ENCODE data around the gene UGT8. TPM values are rescaled to one million over a fixed set of nuclear protein-coding genes. Genes with fewer than 3 reads are reported as not detected.
A peak's percentile ranks its signal among the peaks of the same experiment; 100 is the strongest.

Gene UGT8
- total RNA-seq, 1 experiment from 2014 or later, result 15.7 TPM

- H4K8ac ChIP-seq (replicated peaks; ENCODE audit: insufficient read length, low read depth, low read length), result no peak overlapping the region
- H3K56ac ChIP-seq (ENCODE audit: insufficient read length, low read depth, low read length), result no peak overlapping the region
- Mint-ChIP-seq H3K9me3 (peaks cover 33 to 44% of the 10 kb centered on the region in 2 experiments), H3K27me3 (ENCODE audit: low read depth) (no peaks in the 10 kb centered on the region), H3K4me3 (no peak overlapping the region), H3K27ac (peak overlapping the region in 2 of 3 experiments; percentile 86 to 90; a peak in 4 of 7 replicates), H3K36me3 (ENCODE audit: insufficient read depth in 1 of 3, low read depth in 3 of 3) (peaks cover 27 to 34% (median 32%) of the 10 kb centered on the region in 3 experiments), H3K4me1 (peaks cover 29 to 33% of the 10 kb centered on the region in 2 experiments)
- no peaks in the 10 kb centered on the region for H4K20me1 ChIP-seq (ENCODE audit: control insufficient read depth, insufficient read depth, insufficient read length)
- no peak overlapping the region for H2BK15ac ChIP-seq (ENCODE audit: low read depth, low read length)
- peaks cover 5% of the 10 kb centered on the region; the same call in 1 of the 2 replicates for H3K4me1 ChIP-seq (ENCODE audit: insufficient read depth, low read length)
- no peak overlapping the region for H2BK5ac ChIP-seq (ENCODE audit: insufficient read length, low read length)
- H4K91ac ChIP-seq (ENCODE audit: insufficient read length, low read depth, low read length), result no peak overlapping the region
- no peak for TF ChIP-seq CTCF (conservative IDR thresholded peaks at IDR 0.05)
- H3T11ph ChIP-seq (ENCODE audit: low read length), result no peak overlapping the region
- no peak overlapping the region for H3K18ac ChIP-seq (ENCODE audit: insufficient read length, low read depth, low read length)
- H3K27ac ChIP-seq (ENCODE audit: insufficient read length, low read depth, low read length), result no peak overlapping the region
- no peaks in the 10 kb centered on the region for H3K79me1 ChIP-seq (ENCODE audit: insufficient read depth, low read depth, low read length, poor library complexity, severe bottlenecking)
- no peak overlapping the region for H2BK20ac ChIP-seq (ENCODE audit: low read depth, low read length, poor library complexity, severe bottlenecking)
- H3K23me2 ChIP-seq (ENCODE audit: insufficient read length, low read depth, low read length, poor library complexity, severe bottlenecking), result no peaks in the 10 kb centered on the region
- H2AFZ ChIP-seq (ENCODE audit: low read length), result no peak overlapping the region
- H3K4me2 ChIP-seq (ENCODE audit: insufficient read depth, insufficient read length, low read length), result no peak overlapping the region
- no peak overlapping the region for H2BK120ac ChIP-seq (ENCODE audit: low read depth, low read length, poor library complexity, severe bottlenecking)
- no peaks in the 10 kb centered on the region for H3K79me2 ChIP-seq (ENCODE audit: insufficient read depth, low read length)
- no peak overlapping the region for H3K9ac ChIP-seq (ENCODE audit: extremely low read depth, insufficient read length, low read length)
- H3K23ac ChIP-seq (ENCODE audit: insufficient read length, low read depth, low read length), result no peak overlapping the region
- H3K9me3 ChIP-seq (ENCODE audit: control insufficient read depth, low read depth, low read length), result peaks cover 12% of the 10 kb centered on the region
- no peak overlapping the region for H4K5ac ChIP-seq (ENCODE audit: insufficient read length, low read depth, low read length)
- H3K14ac ChIP-seq (ENCODE audit: insufficient read depth, low read length), result no peak overlapping the region
- no peak for DNase-seq
- H2BK12ac ChIP-seq (ENCODE audit: insufficient read length, low read depth, low read length), result no peak overlapping the region
- WGBS (ENCODE audit: extremely low coverage, insufficient read length, low lambda C conversion rate), result no CpG with 5 or more reads among the region's 1 CpG
- no peak overlapping the region for H3K4ac ChIP-seq (ENCODE audit: low read depth, low read length)
- H2AK5ac ChIP-seq (ENCODE audit: insufficient read length, low read length), result no peak overlapping the region
- H3K27me3 ChIP-seq (ENCODE audit: insufficient read depth, low read length), result no peaks in the 10 kb centered on the region
These were observed 37.0 kb upstream of the UGT8 start for GRCh38 chr4:114561590-114561989.

All from H9 (cell line).